HFFc6 (cell line): Measurements from ENCODE around the gene OS9. TPM values are rescaled to one million over a fixed set of nuclear protein-coding genes. Genes with fewer than 3 reads are reported as not detected.
A peak's percentile ranks its signal among the peaks of the same experiment; 100 is the strongest.

Source experiments
- DNase-seq: peaks from one replicate; pipeline ENCODE4 v3.0.0-alpha.2; 2018
- H3K27ac Mint-ChIP-seq: 2 replicates; pipeline ENCODE4 v1.8.0; 2020; ENCODE audit warnings: mild to moderate bottlenecking, mixed read lengths
- H3K27me3 Mint-ChIP-seq: 2 replicates; pipeline ENCODE4 v1.8.0; 2021; ENCODE audit warnings: mild to moderate bottlenecking, moderate library complexity, mixed read lengths; ENCODE audit not compliant: insufficient read depth
- H3K36me3 Mint-ChIP-seq: 2 replicates; pipeline ENCODE4 v1.8.0; 2021; ENCODE audit warnings: low read depth, mixed read lengths
- H3K4me1 Mint-ChIP-seq: 2 replicates; pipeline ENCODE4 v1.8.0; 2020; ENCODE audit warnings: low read depth, mixed read lengths
- H3K4me3 Mint-ChIP-seq: 2 replicates; pipeline ENCODE4 v1.8.0; 2020; ENCODE audit warnings: mild to moderate bottlenecking, moderate library complexity, mixed read lengths
- H3K9me3 Mint-ChIP-seq: 2 replicates; pipeline ENCODE4 v1.8.0; 2020; ENCODE audit warnings: mild to moderate bottlenecking, mixed read lengths
- CTCF ChIP-seq: fragments of 200-600 bp; sonication (generic); IDR thresholded peaks from 2 replicates; pipeline ENCODE4 v1.5.0; 2021; ENCODE audit warnings: antibody characterized with exemption, mild to moderate bottlenecking
- total RNA-seq, 6 experiments: library from RNA; stranded (reverse); fragmentation: NEBNext Ultra II Directional; extraction: Animal tissue kit (Norgen Biotek cat#: 25700); gene quantifications; 2 replicates in 1 of 6; 3 replicates in 5 of 6; pipeline ENCODE4 v1.2.3, GENCODE V29; 2021

OS9 gene
- total RNA-seq, 6 experiments from 2014 or later = 150 to 158 (median 156) TPM

- no peak for TF ChIP-seq CTCF
- Mint-ChIP-seq H3K27ac (peak overlapping the region; percentile 97), H3K27me3 (peaks cover 30% of the 10 kb centered on the region), H3K36me3 (peaks cover 27% of the 10 kb centered on the region), H3K9me3 (no peaks in the 10 kb centered on the region), H3K4me1 (peaks cover 37% of the 10 kb centered on the region), H3K4me3 (peak overlapping the region; percentile 98)
- DNase-seq = no peak
These were observed 58.7 kb downstream of the OS9 start for GRCh38 chr12:57752668-57753000.

GRCh38 chr12:57753756-57754337 is 59.9 kb downstream of the OS9 start:
- Mint-ChIP-seq H3K27me3 (peaks cover 34% of the 10 kb centered on the region), H3K4me1 (peaks cover 37% of the 10 kb centered on the region), H3K9me3 (no peaks in the 10 kb centered on the region), H3K36me3 (peaks cover 21% of the 10 kb centered on the region), H3K4me3 (peak overlapping the region; percentile 83), H3K27ac (no peak overlapping the region)
- DNase-seq = no peak
- TF ChIP-seq CTCF = no peak

- Mint-ChIP-seq H3K9me3 (no peaks in the 10 kb centered on the region), H3K36me3 (peaks cover 21% of the 10 kb centered on the region), H3K27me3 (peaks cover 34% of the 10 kb centered on the region), H3K27ac (no peak within 1 kb of the TSS), H3K4me1 (peaks cover 37% of the 10 kb centered on the region), H3K4me3 (peak within 1 kb of the TSS; percentile 83)
- TF ChIP-seq CTCF = no peak
- DNase-seq = no peak
These were observed 60.7 kb downstream of the OS9 start, which contains the start of gene MARCHF9 for GRCh38 chr12:57754411-57755193. Gene MARCHF9, plus strand, starts transcription at chr12:57755103. Its CDS starts 426 bp downstream, at chr12:57755529.

GRCh38 chr12:57755194-57755453 is 61.2 kb downstream of the OS9 start:
- H3K36me3 Mint-ChIP-seq = peaks cover 21% of the 10 kb centered on the region

More at GRCh38 chr12:57755194-57755453, 61.2 kb downstream of the OS9 start:
- no peak for DNase-seq
- Mint-ChIP-seq H3K27me3 (peaks cover 34% of the 10 kb centered on the region), H3K4me3 (no peak overlapping the region), H3K9me3 (no peaks in the 10 kb centered on the region), H3K4me1 (peaks cover 36% of the 10 kb centered on the region), H3K27ac (no peak overlapping the region)
- TF ChIP-seq CTCF = no peak
